GM23338 (cell line): ENCODE results near the gene DCDC1.

ENCODE experiments used
- ETS1 ChIP-seq: IDR thresholded peaks from 2 replicates; pipeline ENCODE4 v1.6.1; 2016; ENCODE audit warnings: antibody characterized with exemption
- EZH2 ChIP-seq: fragments of 200-600 bp; sonication (generic); IDR thresholded peaks from one replicate; pipeline ENCODE4 v1.8.0; 2017; ENCODE audit warnings: antibody characterized with exemption, mild to moderate bottlenecking, low read depth; ENCODE audit not compliant: unreplicated experiment
- JUNB ChIP-seq: IDR thresholded peaks from one replicate; pipeline ENCODE4 v1.6.1; 2016; ENCODE audit warnings: antibody characterized with exemption; ENCODE audit not compliant: unreplicated experiment
- REST ChIP-seq: IDR thresholded peaks from one replicate; pipeline ENCODE4 v1.6.1; 2018; ENCODE audit warnings: antibody characterized with exemption; ENCODE audit not compliant: unreplicated experiment
- TF ChIP-seq, protein P1 (sequence below), 2 experiments: fragments of 200-600 bp in 1 of 2; sonication (generic) in 1 of 2; conservative IDR thresholded peaks; 2 replicates each; pipeline versions ENCODE4 v1.5.1 to v1.6.1; 2016 to 2017; ENCODE audit warnings: antibody characterized with exemption in 2 of 2, low read depth in 2 of 2, mild to moderate bottlenecking in 2 of 2, moderate library complexity in 1 of 2

DNA sequence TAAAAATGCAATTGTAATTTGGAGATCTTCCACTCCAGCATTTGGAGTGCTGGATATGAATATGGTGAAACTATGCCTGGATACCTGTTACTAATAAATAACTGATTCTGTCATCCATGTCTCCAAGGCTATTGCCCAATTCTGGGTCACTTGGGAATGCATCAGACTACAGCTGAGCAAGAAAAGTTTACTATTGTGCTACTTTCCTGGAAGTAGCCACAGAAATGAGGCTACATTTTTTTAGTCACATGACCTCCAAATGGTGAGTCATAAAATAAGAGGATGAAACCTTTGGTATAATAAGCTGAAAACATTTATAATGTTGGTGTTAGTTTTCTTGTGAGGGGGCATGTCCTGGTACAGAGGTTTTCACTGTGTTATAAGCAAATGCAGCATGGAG is 44.4 kb downstream of the DCDC1 start:
- TF ChIP-seq, protein P1, sequence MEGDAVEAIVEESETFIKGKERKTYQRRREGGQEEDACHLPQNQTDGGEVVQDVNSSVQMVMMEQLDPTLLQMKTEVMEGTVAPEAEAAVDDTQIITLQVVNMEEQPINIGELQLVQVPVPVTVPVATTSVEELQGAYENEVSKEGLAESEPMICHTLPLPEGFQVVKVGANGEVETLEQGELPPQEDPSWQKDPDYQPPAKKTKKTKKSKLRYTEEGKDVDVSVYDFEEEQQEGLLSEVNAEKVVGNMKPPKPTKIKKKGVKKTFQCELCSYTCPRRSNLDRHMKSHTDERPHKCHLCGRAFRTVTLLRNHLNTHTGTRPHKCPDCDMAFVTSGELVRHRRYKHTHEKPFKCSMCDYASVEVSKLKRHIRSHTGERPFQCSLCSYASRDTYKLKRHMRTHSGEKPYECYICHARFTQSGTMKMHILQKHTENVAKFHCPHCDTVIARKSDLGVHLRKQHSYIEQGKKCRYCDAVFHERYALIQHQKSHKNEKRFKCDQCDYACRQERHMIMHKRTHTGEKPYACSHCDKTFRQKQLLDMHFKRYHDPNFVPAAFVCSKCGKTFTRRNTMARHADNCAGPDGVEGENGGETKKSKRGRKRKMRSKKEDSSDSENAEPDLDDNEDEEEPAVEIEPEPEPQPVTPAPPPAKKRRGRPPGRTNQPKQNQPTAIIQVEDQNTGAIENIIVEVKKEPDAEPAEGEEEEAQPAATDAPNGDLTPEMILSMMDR (conservative IDR thresholded peaks at IDR 0.05; ENCODE audit: low read depth in 2 of 2): no peak
- no peak for TF ChIP-seq EZH2
- TF ChIP-seq ETS1: no peak
- no peak for TF ChIP-seq REST
- TF ChIP-seq JUNB: no peak
